ENCODE measurements around the gene EIF4E. TPM values are rescaled to one million over a fixed set of nuclear protein-coding genes. Genes with fewer than 3 reads are reported as not detected.

EIF4E gene
- total RNA-seq, result 100 to 1,000 TPM in 1 of 4 donors, 10 to 100 TPM in 3; 24.6 to 149 (median 87.9) TPM

GRCh38 chr4:98928505-98929340 is at the start of gene EIF4E:
TSS of gene EIF4E (minus strand) at chr4:98929133. CDS start at chr4:98929112, 21 bp downstream.
- Histone ChIP-seq H3K4me3 (peak within 1 kb of the TSS; percentile 84 to 99), H3K27me3 (no peaks in the 10 kb centered on the region), H3K9me3 (no peaks in the 10 kb centered on the region), H3K36me3 (no peaks in the 10 kb centered on the region), H3K27ac (peak within 1 kb of the TSS; percentile 94 to 96), H3K4me1 (peaks cover 0 to 5% of the 10 kb centered on the region in 2 donors)
- DNase-seq, result peak; percentile 95 to 98
- intact Hi-C loops (cut with DNase I; ENCODE audit: low total_unique reads), result no loop called here
- peak; percentile 32 to 62 for TF ChIP-seq POLR2A (IDR thresholded peaks at IDR 0.05)
- TF ChIP-seq CTCF (IDR thresholded peaks at IDR 0.05), result peak in 1 of 4 experiments; percentile 0

- no peak for TF ChIP-seq POLR2A (IDR thresholded peaks at IDR 0.05)
- TF ChIP-seq CTCF (IDR thresholded peaks at IDR 0.05), result no peak
- Histone ChIP-seq H3K27me3 (no peaks in the 10 kb centered on the region), H3K4me3 (no peak overlapping the region), H3K27ac (no peak overlapping the region), H3K9me3 (no peaks in the 10 kb centered on the region), H3K4me1 (no peaks in the 10 kb centered on the region), H3K36me3 (no peaks in the 10 kb centered on the region)
- intact Hi-C loops (cut with DNase I; ENCODE audit: low total_unique reads), result no loop called here
- DNase-seq, result no peak
Observed at GRCh38 chr4:98977557-98977956, 48.6 kb upstream of the EIF4E start.

- intact Hi-C loops (cut with DNase I; ENCODE audit: low total_unique reads), result no loop called here
- Histone ChIP-seq H3K27ac (no peak overlapping the region), H3K27me3 (no peaks in the 10 kb centered on the region), H3K36me3 (no peaks in the 10 kb centered on the region), H3K9me3 (no peaks in the 10 kb centered on the region), H3K4me1 (no peaks in the 10 kb centered on the region), H3K4me3 (no peak overlapping the region)
- TF ChIP-seq CTCF (IDR thresholded peaks at IDR 0.05) (no peak), POLR2A (IDR thresholded peaks at IDR 0.05) (no peak)
- no peak for DNase-seq
Observed at GRCh38 chr4:98976716-98977115, 47.8 kb upstream of the EIF4E start.

GRCh38 chr4:98969878-98970785 is 41.2 kb upstream of the EIF4E start:
- H3K27ac ChIP-seq, result no peak overlapping the region
- no peaks in the 10 kb centered on the region for H3K4me1 ChIP-seq
- TF ChIP-seq CTCF (IDR thresholded peaks at IDR 0.05) (no peak), POLR2A (IDR thresholded peaks at IDR 0.05) (no peak)
- no peak overlapping the region for H3K4me3 ChIP-seq
- H3K9me3 ChIP-seq, result no peaks in the 10 kb centered on the region
- H3K36me3 ChIP-seq, result no peaks in the 10 kb centered on the region
- DNase-seq, result no peak
- intact Hi-C loops (cut with DNase I; ENCODE audit: low total_unique reads), result no loop called here
- no peaks in the 10 kb centered on the region for H3K27me3 ChIP-seq
